HFFc6 (cell line): ENCODE results near the gene ATF5. TPM values are rescaled to one million over a fixed set of nuclear protein-coding genes. Genes with fewer than 3 reads are reported as not detected.
"Not testable (repeated sequence)": the region's sequence is repeated elsewhere in the genome, so short reads cannot be mapped to it uniquely, and the experiment has no call there.

Source experiments
- DNase-seq: peaks from one replicate; pipeline ENCODE4 v3.0.0-alpha.2; 2018
- H3K27ac Mint-ChIP-seq: 2 replicates; pipeline ENCODE4 v1.8.0; 2020; ENCODE audit warnings: mild to moderate bottlenecking, mixed read lengths
- H3K27me3 Mint-ChIP-seq: 2 replicates; pipeline ENCODE4 v1.8.0; 2021; ENCODE audit warnings: mild to moderate bottlenecking, moderate library complexity, mixed read lengths; ENCODE audit not compliant: insufficient read depth
- H3K36me3 Mint-ChIP-seq: 2 replicates; pipeline ENCODE4 v1.8.0; 2021; ENCODE audit warnings: low read depth, mixed read lengths
- H3K4me1 Mint-ChIP-seq: 2 replicates; pipeline ENCODE4 v1.8.0; 2020; ENCODE audit warnings: low read depth, mixed read lengths
- H3K4me3 Mint-ChIP-seq: 2 replicates; pipeline ENCODE4 v1.8.0; 2020; ENCODE audit warnings: mild to moderate bottlenecking, moderate library complexity, mixed read lengths
- H3K9me3 Mint-ChIP-seq: 2 replicates; pipeline ENCODE4 v1.8.0; 2020; ENCODE audit warnings: mild to moderate bottlenecking, mixed read lengths
- total RNA-seq, 6 experiments: library from RNA; stranded (reverse); fragmentation: NEBNext Ultra II Directional; extraction: Animal tissue kit (Norgen Biotek cat#: 25700); gene quantifications; 2 replicates in 1 of 6; 3 replicates in 5 of 6; pipeline ENCODE4 v1.2.3, GENCODE V29; 2021
- TF ChIP-seq, protein P1 (sequence below): fragments of 200-600 bp; sonication (generic); IDR thresholded peaks from 2 replicates; pipeline ENCODE4 v1.5.0; 2021; ENCODE audit warnings: antibody characterized with exemption, mild to moderate bottlenecking

The ATF5 gene
- total RNA-seq, 6 experiments from 2014 or later, result 38.2 to 44.4 (median 41.2) TPM

DNA sequence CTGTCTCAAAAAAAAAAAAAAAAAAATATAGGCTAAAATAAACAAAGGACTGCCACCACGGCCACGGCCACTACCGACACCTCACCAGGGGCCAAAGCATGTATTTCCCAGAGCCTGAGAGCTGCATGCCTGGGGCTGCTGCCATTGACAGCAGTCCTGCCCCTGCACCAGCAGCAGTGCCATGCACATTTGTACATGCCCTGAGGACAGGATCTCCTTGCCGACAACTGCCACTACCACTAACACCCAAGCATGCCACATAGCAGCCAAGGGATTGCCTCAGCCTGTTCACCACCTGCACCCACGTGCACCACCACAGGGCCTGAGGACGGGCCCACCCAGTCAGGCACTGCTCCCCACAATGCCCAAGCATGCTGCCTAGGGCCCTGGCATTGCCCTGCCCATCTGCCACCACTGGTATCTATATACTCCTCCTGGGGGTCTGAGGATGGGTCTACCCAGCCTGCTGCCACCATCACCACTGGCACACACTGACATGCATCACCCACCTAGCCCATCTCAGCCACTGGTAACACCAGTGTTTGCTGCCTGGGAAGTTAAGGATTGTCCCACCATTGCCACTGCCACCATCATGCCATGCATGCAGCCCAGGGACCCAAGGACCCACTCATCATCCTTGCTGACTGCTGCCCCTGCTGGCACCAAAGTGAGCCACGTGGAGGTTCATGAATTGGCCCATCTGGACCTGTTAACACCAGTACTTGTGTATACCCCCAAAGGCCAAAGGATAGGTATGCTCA lies 10.9 kb downstream of the ATF5 start:
- TF ChIP-seq, protein P1, sequence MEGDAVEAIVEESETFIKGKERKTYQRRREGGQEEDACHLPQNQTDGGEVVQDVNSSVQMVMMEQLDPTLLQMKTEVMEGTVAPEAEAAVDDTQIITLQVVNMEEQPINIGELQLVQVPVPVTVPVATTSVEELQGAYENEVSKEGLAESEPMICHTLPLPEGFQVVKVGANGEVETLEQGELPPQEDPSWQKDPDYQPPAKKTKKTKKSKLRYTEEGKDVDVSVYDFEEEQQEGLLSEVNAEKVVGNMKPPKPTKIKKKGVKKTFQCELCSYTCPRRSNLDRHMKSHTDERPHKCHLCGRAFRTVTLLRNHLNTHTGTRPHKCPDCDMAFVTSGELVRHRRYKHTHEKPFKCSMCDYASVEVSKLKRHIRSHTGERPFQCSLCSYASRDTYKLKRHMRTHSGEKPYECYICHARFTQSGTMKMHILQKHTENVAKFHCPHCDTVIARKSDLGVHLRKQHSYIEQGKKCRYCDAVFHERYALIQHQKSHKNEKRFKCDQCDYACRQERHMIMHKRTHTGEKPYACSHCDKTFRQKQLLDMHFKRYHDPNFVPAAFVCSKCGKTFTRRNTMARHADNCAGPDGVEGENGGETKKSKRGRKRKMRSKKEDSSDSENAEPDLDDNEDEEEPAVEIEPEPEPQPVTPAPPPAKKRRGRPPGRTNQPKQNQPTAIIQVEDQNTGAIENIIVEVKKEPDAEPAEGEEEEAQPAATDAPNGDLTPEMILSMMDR, result peak; percentile 42
- DNase-seq, result no peak
- no peaks in the 10 kb centered on the region; the same call in 1 of the 2 replicates for H3K4me1 Mint-ChIP-seq
- no peak overlapping the region for H3K27ac Mint-ChIP-seq
- H3K36me3 Mint-ChIP-seq, result no peaks in the 10 kb centered on the region
- H3K4me3 Mint-ChIP-seq, result no peak overlapping the region
- no peaks in the 10 kb centered on the region for H3K9me3 Mint-ChIP-seq
- peaks cover 5% of the 10 kb centered on the region for H3K27me3 Mint-ChIP-seq

DNA sequence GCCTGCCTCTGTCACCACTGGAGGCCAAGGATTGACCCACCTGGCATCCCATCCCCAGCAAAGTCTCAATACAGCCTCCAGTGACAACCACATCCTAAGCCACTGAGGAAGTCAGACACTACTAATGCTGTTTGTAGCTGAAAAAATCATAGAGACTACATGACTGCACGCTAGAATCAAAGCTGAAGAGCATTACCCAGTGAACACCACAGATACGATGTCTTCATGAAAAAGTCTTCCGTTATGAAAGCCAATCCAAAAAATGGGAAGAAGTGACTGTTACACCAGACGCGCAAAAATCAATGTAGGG lies 11.4 kb downstream of the ATF5 start:
- TF ChIP-seq, protein P1, result no peak
- no peak for DNase-seq
- H3K36me3 Mint-ChIP-seq, result no peaks in the 10 kb centered on the region
- H3K27ac Mint-ChIP-seq, result no peak overlapping the region
- H3K27me3 Mint-ChIP-seq, result peaks cover 5% of the 10 kb centered on the region
- no peaks in the 10 kb centered on the region for H3K9me3 Mint-ChIP-seq
- no peak overlapping the region for H3K4me3 Mint-ChIP-seq
- H3K4me1 Mint-ChIP-seq, result no peaks in the 10 kb centered on the region; the same call in 1 of the 2 replicates

DNA sequence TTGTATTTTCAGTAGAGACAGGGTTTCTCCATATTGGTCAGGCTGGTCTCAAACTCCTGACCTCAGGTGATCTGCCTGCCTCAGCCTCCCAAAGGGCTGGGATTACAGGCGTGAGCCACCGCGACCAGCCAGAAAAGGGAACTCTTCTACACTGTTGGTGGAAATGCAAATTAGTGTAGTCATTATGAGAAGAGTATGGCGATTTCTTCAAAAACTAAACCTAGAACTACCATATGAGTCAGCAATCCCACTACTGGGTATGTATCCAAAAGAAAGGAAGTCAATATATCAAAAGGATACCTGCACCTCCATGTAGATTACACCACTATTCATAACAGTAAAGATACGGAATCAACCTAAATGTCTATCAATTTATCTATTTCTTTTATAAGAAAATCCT lies 15.6 kb downstream of the ATF5 start:
- DNase-seq, H3K4me3 Mint-ChIP-seq, H3K9me3 Mint-ChIP-seq, H3K36me3 Mint-ChIP-seq, H3K4me1 Mint-ChIP-seq, H3K27ac Mint-ChIP-seq: not testable (repeated sequence)
- H3K27me3 Mint-ChIP-seq, result peaks cover 17% of the 10 kb centered on the region

DNA sequence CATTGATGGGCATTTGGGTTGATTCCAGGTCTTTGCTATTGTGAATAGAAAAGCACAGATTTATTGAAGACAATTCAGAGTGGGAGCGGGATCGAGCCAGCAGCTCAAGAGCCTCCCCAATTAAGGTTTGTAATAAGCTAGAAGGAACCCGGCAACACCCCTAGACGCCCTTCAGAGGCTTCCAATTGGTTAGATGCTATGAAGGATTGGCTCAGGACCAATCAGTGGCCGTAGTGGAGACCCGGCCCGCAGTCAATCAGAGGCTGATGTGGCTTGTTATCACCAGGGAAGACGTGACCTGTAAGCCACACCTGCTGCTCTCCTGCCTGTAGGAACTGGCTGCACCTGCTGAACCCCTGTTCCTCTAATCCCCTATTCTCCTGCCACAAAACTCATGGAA lies 17.4 kb downstream of the ATF5 start:
- H3K9me3 Mint-ChIP-seq, result no peaks in the 10 kb centered on the region
- no peak overlapping the region for H3K27ac Mint-ChIP-seq
- DNase-seq, result no peak
- H3K36me3 Mint-ChIP-seq, result no peaks in the 10 kb centered on the region
- TF ChIP-seq, protein P1, result no peak
- peaks cover 25% of the 10 kb centered on the region for H3K27me3 Mint-ChIP-seq
- no peaks in the 10 kb centered on the region; the same call in 1 of the 2 replicates for H3K4me1 Mint-ChIP-seq
- H3K4me3 Mint-ChIP-seq, result no peak overlapping the region

DNA sequence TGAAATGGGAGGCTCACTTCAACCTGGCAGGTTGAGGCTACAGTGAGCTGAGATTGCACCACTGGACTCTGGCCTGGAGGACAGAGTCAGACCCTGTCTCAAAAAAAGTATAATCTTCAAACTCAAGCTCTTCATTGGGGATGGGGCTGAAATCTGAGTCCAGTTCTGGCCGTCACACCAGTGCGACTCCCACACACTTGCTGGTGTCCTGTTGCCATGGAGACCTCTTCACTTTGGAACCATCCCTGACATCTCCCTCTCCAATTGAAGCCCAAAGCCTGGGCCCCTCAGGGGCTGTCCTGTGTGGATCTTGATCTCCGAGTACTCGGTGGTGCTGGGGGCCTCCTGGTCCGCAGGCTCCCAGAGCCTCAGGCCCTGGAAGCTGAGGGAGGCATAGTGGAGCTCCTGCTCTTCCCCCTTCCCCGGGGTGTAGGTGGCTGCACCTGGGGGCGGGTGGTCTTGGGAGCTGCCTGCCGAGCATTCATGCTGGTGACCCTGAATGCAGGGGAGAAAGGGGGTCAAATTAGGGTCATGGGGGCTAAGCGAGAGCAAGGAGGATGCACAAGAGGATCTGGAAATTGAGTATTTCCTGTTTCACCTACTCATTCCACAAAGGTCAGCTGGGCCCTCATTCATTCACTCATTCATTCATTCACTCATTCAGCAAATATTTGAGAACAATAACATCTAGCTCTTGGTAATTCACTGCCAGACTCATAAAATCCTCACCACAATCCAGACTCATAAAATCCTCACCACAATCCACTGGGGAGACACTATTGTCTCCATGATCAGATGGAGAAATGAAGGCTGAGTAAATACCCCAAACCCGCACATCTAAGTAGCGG lies 21.0 kb downstream of the ATF5 start:
- Mint-ChIP-seq H3K27me3 (peaks cover 38% of the 10 kb centered on the region), H3K36me3 (no peaks in the 10 kb centered on the region), H3K9me3 (no peaks in the 10 kb centered on the region), H3K27ac (no peak overlapping the region), H3K4me3 (no peak overlapping the region), H3K4me1 (peaks cover 19% of the 10 kb centered on the region; the same call in 1 of the 2 replicates)
- TF ChIP-seq, protein P1, result no peak
- DNase-seq, result no peak

DNA sequence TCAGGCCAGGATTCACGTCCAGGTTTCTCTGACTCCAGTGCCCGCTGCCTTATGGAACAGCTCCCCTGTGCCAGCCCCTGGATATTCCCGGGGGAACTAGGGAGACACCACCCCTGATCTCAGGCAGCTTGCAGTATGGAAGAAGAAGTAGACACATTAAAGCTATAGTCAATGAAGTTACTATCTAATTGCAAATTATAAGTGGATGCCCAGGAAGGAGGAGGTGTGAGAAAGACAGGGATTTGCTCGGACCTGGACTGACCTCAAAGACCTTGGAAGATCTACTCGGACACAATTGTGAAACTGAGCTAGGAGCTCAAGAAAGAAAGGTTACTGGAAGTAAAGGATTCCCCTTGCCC lies 21.6 kb downstream of the ATF5 start:
- no peaks in the 10 kb centered on the region for H3K9me3 Mint-ChIP-seq
- H3K27me3 Mint-ChIP-seq, result peaks cover 43% of the 10 kb centered on the region
- no peak overlapping the region for H3K4me3 Mint-ChIP-seq
- H3K27ac Mint-ChIP-seq, result no peak overlapping the region
- H3K36me3 Mint-ChIP-seq, result no peaks in the 10 kb centered on the region
- DNase-seq, result no peak
- peaks cover 22% of the 10 kb centered on the region; the same call in 1 of the 2 replicates for H3K4me1 Mint-ChIP-seq
- TF ChIP-seq, protein P1, result no peak
